ENCODE measurements around the gene ZBTB7A. TPM values are rescaled to one million over a fixed set of nuclear protein-coding genes. Genes with fewer than 3 reads are reported as not detected.

ZBTB7A gene
- total RNA-seq, 2 experiments from 2014 or later, result 11.3 to 11.9 TPM

- peak overlapping the region; percentile 12 for H3K4me3 Mint-ChIP-seq
- no peaks in the 10 kb centered on the region for H3K36me3 Mint-ChIP-seq (ENCODE audit: low read depth)
- peaks cover 30% of the 10 kb centered on the region for H3K4me1 Mint-ChIP-seq (ENCODE audit: low read depth)
- H3K27ac Mint-ChIP-seq, result no peak overlapping the region
- no peaks in the 10 kb centered on the region for H3K27me3 Mint-ChIP-seq (ENCODE audit: low read depth)
- no peaks in the 10 kb centered on the region for H3K9me3 Mint-ChIP-seq
- intact Hi-C loops (cut with micrococcal nuclease), result no loop called here
- CTCF ChIA-PET, result no interaction called here
- DNase-seq, result no peak
Measured at GRCh38 chr19:4062419-4063368, 4.0 kb downstream of the ZBTB7A start.

- DNase-seq, result no peak
- H3K27me3 Mint-ChIP-seq (ENCODE audit: low read depth), result no peaks in the 10 kb centered on the region
- no peaks in the 10 kb centered on the region for H3K9me3 Mint-ChIP-seq
- H3K36me3 Mint-ChIP-seq (ENCODE audit: low read depth), result peaks cover 2% of the 10 kb centered on the region
- CTCF ChIA-PET, result no interaction called here
- H3K27ac Mint-ChIP-seq, result no peak overlapping the region
- intact Hi-C loops (cut with micrococcal nuclease), result no loop called here
- H3K4me3 Mint-ChIP-seq, result no peak overlapping the region
- peaks cover 35% of the 10 kb centered on the region for H3K4me1 Mint-ChIP-seq (ENCODE audit: low read depth)
Measured at GRCh38 chr19:4061683-4062418, 4.8 kb downstream of the ZBTB7A start.

DNA sequence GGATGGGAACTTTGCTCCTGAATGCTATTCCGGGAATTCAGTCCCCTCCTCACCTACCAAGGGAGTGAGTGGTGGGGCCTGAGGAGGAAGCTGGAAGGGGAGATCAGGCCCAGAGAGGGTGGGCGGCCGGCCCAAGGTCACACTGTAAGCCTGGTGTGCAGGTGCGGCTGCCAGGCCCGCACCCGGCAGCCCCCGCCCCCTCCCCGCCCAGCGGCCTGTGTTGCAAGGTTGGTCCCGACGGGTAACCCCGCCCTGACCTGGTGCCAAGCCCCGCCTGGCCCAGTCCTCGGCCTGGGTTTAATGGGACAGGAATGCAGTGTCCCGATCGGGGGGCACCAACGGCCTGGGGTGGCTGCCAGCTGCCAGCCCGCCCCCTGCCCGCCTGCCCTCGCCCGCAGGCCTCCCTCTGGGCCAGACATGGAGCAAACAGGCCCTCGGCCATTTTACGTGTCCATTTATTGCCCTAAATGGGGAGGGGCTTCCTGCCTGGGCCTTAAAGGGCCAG lies 5.5 kb downstream of the ZBTB7A start:
- CTCF ChIA-PET, result no interaction called here

DNA sequence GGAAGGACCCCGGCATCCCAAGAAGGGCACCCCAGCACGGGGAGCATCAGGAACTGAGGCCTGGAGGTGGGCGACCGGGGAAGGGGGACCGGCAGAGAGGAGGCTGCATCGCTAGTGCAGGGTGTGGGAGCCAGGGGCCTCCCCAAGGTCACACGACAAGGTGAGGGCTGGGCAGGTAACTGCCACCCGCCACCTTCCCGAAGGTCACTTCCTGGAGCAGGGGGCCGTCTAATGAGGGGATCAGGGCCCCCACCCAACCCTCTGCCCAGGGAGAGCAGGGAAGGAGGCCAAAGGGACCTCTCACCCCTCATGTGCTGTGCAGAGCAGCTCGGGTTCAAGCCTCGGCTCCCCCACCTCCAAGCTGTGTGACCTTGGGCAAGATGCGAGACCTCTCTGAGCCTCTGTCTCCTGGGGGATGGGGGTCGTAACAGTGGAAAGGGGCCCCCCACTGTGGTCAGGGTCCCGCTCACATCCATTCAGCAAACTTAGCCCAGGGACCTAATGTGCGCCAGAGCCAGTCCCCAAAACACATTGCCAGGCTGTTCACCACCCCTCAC lies 6.0 kb downstream of the ZBTB7A start:
- peaks cover 38% of the 10 kb centered on the region for H3K4me1 Mint-ChIP-seq (ENCODE audit: low read depth)
- peak overlapping the region; percentile 79 for H3K27ac Mint-ChIP-seq
- intact Hi-C loops (cut with micrococcal nuclease), result no loop called here
- no peaks in the 10 kb centered on the region for H3K9me3 Mint-ChIP-seq
- no peak overlapping the region for H3K4me3 Mint-ChIP-seq
- CTCF ChIA-PET, result no interaction called here
- no peak for DNase-seq
- no peaks in the 10 kb centered on the region for H3K27me3 Mint-ChIP-seq (ENCODE audit: low read depth)
- peaks cover 5% of the 10 kb centered on the region for H3K36me3 Mint-ChIP-seq (ENCODE audit: low read depth)

More for the DNA sequence above, 5.5 kb downstream of the ZBTB7A start:
- intact Hi-C loops (cut with micrococcal nuclease), result no loop called here
- no peak for DNase-seq
- H3K4me3 Mint-ChIP-seq, result no peak overlapping the region
- no peaks in the 10 kb centered on the region for H3K27me3 Mint-ChIP-seq (ENCODE audit: low read depth)
- peak overlapping the region; percentile 79 for H3K27ac Mint-ChIP-seq
- H3K36me3 Mint-ChIP-seq (ENCODE audit: low read depth), result peaks cover 2% of the 10 kb centered on the region
- no peaks in the 10 kb centered on the region for H3K9me3 Mint-ChIP-seq
- H3K4me1 Mint-ChIP-seq (ENCODE audit: low read depth), result peaks cover 35% of the 10 kb centered on the region

GRCh38 chr19:4059891-4060620 lies 6.6 kb downstream of the ZBTB7A start:
- Mint-ChIP-seq H3K9me3 (no peaks in the 10 kb centered on the region), H3K4me1 (ENCODE audit: low read depth) (peaks cover 38% of the 10 kb centered on the region), H3K27ac (peak overlapping the region; percentile 79), H3K27me3 (ENCODE audit: low read depth) (no peaks in the 10 kb centered on the region), H3K4me3 (no peak overlapping the region), H3K36me3 (ENCODE audit: low read depth) (peaks cover 10% of the 10 kb centered on the region)
- intact Hi-C loops (cut with micrococcal nuclease), result no loop called here
- DNase-seq, result no peak
- CTCF ChIA-PET, result no interaction called here

GRCh38 chr19:4059453-4059871 lies 7.2 kb downstream of the ZBTB7A start:
- intact Hi-C loops (cut with micrococcal nuclease), result no loop called here
- Mint-ChIP-seq H3K4me3 (no peak overlapping the region), H3K9me3 (no peaks in the 10 kb centered on the region), H3K27me3 (ENCODE audit: low read depth) (no peaks in the 10 kb centered on the region), H3K27ac (no peak overlapping the region), H3K4me1 (ENCODE audit: low read depth) (peaks cover 38% of the 10 kb centered on the region), H3K36me3 (ENCODE audit: low read depth) (peaks cover 10% of the 10 kb centered on the region)
- CTCF ChIA-PET, result no interaction called here
- DNase-seq, result no peak

DNA sequence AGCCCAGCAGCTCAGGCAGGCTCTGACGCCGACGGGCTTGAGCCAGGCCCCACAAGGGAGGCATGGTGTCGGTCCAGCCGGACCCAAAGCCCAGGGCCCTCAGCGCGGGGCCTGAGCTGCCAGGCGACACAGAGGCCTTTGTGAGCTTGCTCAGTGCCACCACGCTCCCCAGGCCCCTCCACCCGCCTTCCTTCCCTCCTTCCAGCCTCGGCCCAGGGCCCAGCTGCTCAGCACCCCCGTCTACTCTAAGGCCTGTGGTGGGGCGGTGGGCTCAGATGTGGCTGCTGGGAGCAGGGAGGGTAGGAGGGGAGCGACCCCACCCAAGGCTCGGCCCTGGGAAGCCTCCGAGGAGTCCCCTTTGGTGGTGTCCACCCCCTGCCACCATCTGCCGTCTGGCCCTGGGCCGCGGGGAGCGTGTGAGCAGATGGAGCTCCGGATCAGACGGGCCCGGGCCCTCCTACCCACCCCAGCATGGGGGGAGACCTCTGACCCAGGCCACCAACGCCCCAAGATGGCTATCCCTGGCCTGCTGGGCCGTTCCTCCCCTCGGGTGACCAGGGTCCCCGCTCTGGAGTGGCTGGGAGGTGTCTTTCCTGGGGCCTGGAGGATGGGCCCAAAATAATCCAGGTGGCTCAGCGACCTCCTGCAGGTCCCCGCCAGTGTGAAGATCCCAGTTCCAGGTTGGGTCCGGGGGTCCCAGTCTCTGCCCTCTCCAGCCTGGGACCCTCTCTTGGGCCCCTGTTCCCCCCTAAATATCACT lies 7.8 kb downstream of the ZBTB7A start:
- Mint-ChIP-seq H3K4me1 (ENCODE audit: low read depth) (peaks cover 38% of the 10 kb centered on the region), H3K27me3 (ENCODE audit: low read depth) (no peaks in the 10 kb centered on the region), H3K4me3 (no peak overlapping the region), H3K9me3 (no peaks in the 10 kb centered on the region), H3K27ac (no peak overlapping the region), H3K36me3 (ENCODE audit: low read depth) (peaks cover 11% of the 10 kb centered on the region)
- no peak for DNase-seq
- CTCF ChIA-PET, result interaction anchor here (0.5 kb wide), 1 partner anchor 181 kb away, joined by 3 read pairs; no protein-coding TSS in a partner anchor
- intact Hi-C loops (cut with micrococcal nuclease), result no loop called here

GRCh38 chr19:4057931-4058692 lies 8.6 kb downstream of the ZBTB7A start:
- Mint-ChIP-seq H3K27me3 (ENCODE audit: low read depth) (no peaks in the 10 kb centered on the region), H3K4me3 (no peak overlapping the region), H3K4me1 (ENCODE audit: low read depth) (peaks cover 37% of the 10 kb centered on the region), H3K9me3 (peaks cover 4% of the 10 kb centered on the region), H3K27ac (peak overlapping the region; percentile 66), H3K36me3 (ENCODE audit: low read depth) (peaks cover 18% of the 10 kb centered on the region)
- peak; percentile 37 for DNase-seq
- CTCF ChIA-PET, result interaction anchor here (0.5 kb wide), 1 partner anchor 181 kb away, joined by 3 read pairs; no protein-coding TSS in a partner anchor
- intact Hi-C loops (cut with micrococcal nuclease), result no loop called here

DNA sequence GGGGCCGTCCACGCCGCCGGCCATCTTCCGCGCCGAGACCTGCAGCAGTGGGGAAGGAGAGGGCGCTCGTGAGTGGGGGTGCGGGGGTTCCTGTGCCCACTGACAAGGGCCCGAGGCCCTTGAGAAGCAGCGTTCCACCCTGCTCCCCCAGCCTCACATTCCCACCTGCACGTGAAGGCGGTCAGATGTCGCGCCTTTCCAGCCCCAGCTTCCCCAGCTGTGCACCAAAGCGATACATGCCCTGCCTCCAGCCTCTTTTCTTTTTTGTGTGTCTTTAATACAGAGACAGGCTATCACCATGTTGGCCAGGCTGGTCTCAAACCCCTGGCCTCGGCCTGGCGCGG lies 11.5 kb downstream of the ZBTB7A start:
- Mint-ChIP-seq H3K4me1 (ENCODE audit: low read depth) (peaks cover 37% of the 10 kb centered on the region), H3K27me3 (ENCODE audit: low read depth) (no peaks in the 10 kb centered on the region), H3K9me3 (peaks cover 4% of the 10 kb centered on the region), H3K27ac (no peak overlapping the region), H3K4me3 (no peak overlapping the region), H3K36me3 (ENCODE audit: low read depth) (peaks cover 34% of the 10 kb centered on the region)
- intact Hi-C loops (cut with micrococcal nuclease), result no loop called here
- DNase-seq, result no peak
- CTCF ChIA-PET, result interaction anchor here (0.7 kb wide), 1 partner anchor 831 kb away, joined by 3 read pairs; no protein-coding TSS in a partner anchor

DNA sequence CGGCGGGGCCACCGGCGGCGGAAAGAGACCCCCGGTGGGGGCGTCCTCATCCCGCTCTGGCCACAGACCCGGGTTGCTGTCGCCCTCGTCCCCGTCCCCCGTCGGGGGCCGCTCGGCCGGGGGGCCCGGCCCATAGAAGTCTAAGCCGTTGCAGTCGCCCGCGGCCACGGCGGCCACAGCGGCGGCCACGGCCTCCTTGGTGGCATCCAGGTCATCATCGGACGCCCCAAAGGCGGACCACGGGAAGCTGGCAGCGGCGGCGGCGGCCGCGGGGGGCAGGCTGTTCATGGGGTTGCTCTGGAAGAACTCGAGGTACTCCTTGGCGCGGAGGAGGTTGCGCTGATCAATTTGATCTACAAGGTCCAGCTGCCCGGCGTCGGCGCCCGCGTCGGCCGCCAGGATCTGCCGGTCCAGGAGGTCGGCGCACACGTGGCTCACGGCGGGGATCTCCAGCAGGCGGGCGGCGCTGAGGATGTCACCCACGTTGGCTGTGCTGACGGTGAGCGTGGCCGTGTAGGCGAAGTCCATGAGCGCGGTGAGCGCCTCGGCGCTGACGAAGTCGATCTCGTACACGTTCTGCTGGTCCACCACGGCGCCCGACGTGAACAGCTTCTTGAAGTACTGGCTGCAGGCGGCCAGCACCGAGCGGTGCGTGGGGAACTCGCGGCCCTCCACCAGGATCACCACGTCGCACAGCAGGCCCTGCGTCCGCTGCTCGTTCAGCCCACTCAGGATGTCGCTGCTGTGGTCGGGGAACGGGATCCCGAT lies 12.1 kb downstream of the ZBTB7A start:
- H3K36me3 Mint-ChIP-seq (ENCODE audit: low read depth), result peaks cover 37% of the 10 kb centered on the region

More for the DNA sequence above, 12.1 kb downstream of the ZBTB7A start:
- H3K27me3 Mint-ChIP-seq (ENCODE audit: low read depth), result no peaks in the 10 kb centered on the region
- H3K4me3 Mint-ChIP-seq, result no peak overlapping the region
- peaks cover 39% of the 10 kb centered on the region for H3K4me1 Mint-ChIP-seq (ENCODE audit: low read depth)
- peaks cover 4% of the 10 kb centered on the region for H3K9me3 Mint-ChIP-seq
- CTCF ChIA-PET, result no interaction called here
- intact Hi-C loops (cut with micrococcal nuclease), result no loop called here
- H3K27ac Mint-ChIP-seq, result no peak overlapping the region
- DNase-seq, result no peak

All from activated naive CD4-positive, alpha-beta T cell treated with anti-CD3 and anti-CD28 coated beads for 36 hours (primary cell).